Cardiac muscle cell (in vitro differentiated cells and primary cell): ENCODE results near the gene ARMC3. TPM values are rescaled to one million over a fixed set of nuclear protein-coding genes. Genes with fewer than 3 reads are reported as not detected.
A peak's percentile ranks its signal among the peaks of the same experiment; 100 is the strongest.
"Not testable (repeated sequence)": the region's sequence is repeated elsewhere in the genome, so short reads cannot be mapped to it uniquely, and the experiment has no call there.

Source experiments
- DNase-seq, 2 donors: peaks; one replicate each; pipeline versions ENCODE4 v3.0.0 to v3.0.0-alpha.2; 2010 to 2017; ENCODE audit warnings: low read depth in 1 of 2, low spot score in 1 of 2
- H3K27ac ChIP-seq: fragments of 200-600 bp; sonication (generic); 2 replicates; pipeline ENCODE4 v1.5.1; 2016
- H3K27me3 ChIP-seq: fragments of 200-600 bp; sonication (generic); 2 replicates; pipeline ENCODE4 v1.6.0; 2016; ENCODE audit warnings: control low read depth
- H3K36me3 ChIP-seq: fragments of 200-600 bp; sonication (generic); 2 replicates; pipeline ENCODE4 v1.5.1; 2016; ENCODE audit warnings: control low read depth
- H3K4me1 ChIP-seq: fragments of 200-600 bp; sonication (generic); 2 replicates; pipeline ENCODE4 v1.8.1; 2017; ENCODE audit warnings: low read depth, mild to moderate bottlenecking, mixed run types
- H3K4me3 ChIP-seq: fragments of 200-600 bp; sonication (generic); 2 replicates; pipeline ENCODE4 v1.5.1; 2016; ENCODE audit warnings: mild to moderate bottlenecking
- H3K9me3 ChIP-seq: fragments of 200-600 bp; sonication (generic); 2 replicates; pipeline ENCODE4 v1.5.1; 2017; ENCODE audit warnings: low read depth, mild to moderate bottlenecking, control low read depth
- CTCF ChIP-seq: IDR thresholded peaks from 2 replicates; pipeline ENCODE4 v1.5.1; 2012; ENCODE audit warnings: low read depth, mild to moderate bottlenecking, low read length
- polyA plus RNA-seq: library from polyadenylated mRNA; unstranded; fragments of >200 nt; fragmentation: Nextera tagmentation; extraction: Ambion mirVana; gene quantifications from 2 replicates; pipeline ENCODE4 v1.2.1, GENCODE V29; 2016
- total RNA-seq: library from RNA; depleted of rRNA; stranded (reverse); fragments of >200 nt; gene quantifications from 2 replicates; pipeline ENCODE4 v1.2.3, GENCODE V29; 2016

The ARMC3 gene
- total and polyA plus RNA-seq, 2 experiments from 2014 or later: not detected

- H3K27ac ChIP-seq: no peak overlapping the region
- H3K36me3 ChIP-seq: no peaks in the 10 kb centered on the region
- H3K4me1 ChIP-seq: no peaks in the 10 kb centered on the region
- H3K27me3 ChIP-seq: no peaks in the 10 kb centered on the region
- TF ChIP-seq CTCF: no peak
- no peak for DNase-seq
- no peak overlapping the region for H3K4me3 ChIP-seq
- H3K9me3 ChIP-seq: no peaks in the 10 kb centered on the region
These were observed 24.2 kb upstream of the ARMC3 start for GRCh38 chr10:22903694-22904093.

- Histone ChIP-seq H3K4me1 (no peaks in the 10 kb centered on the region), H3K4me3 (no peak overlapping the region), H3K27me3 (no peaks in the 10 kb centered on the region), H3K36me3 (no peaks in the 10 kb centered on the region), H3K9me3 (no peaks in the 10 kb centered on the region), H3K27ac (no peak overlapping the region)
- DNase-seq: no peak
- TF ChIP-seq CTCF: no peak
These were observed 21.1 kb upstream of the ARMC3 start for GRCh38 chr10:22906767-22907166.

GRCh38 chr10:22908837-22909236, 19.0 kb upstream of the ARMC3 start:
- Histone ChIP-seq H3K36me3 (no peaks in the 10 kb centered on the region), H3K27ac (no peak overlapping the region), H3K4me1 (peaks cover 7% of the 10 kb centered on the region), H3K4me3 (no peak overlapping the region), H3K27me3 (no peaks in the 10 kb centered on the region), H3K9me3 (no peaks in the 10 kb centered on the region)
- no peak for TF ChIP-seq CTCF
- no peak for DNase-seq

- not testable (repeated sequence) for H3K27ac ChIP-seq, H3K4me1 ChIP-seq, H3K36me3 ChIP-seq, H3K9me3 ChIP-seq, H3K4me3 ChIP-seq, DNase-seq, H3K27me3 ChIP-seq
These were observed 18.2 kb upstream of the ARMC3 start for GRCh38 chr10:22909673-22910072.

- H3K36me3 ChIP-seq: no peaks in the 10 kb centered on the region
- no peak for TF ChIP-seq CTCF
- no peak for DNase-seq
- no peak overlapping the region for H3K4me3 ChIP-seq
- peaks cover 7% of the 10 kb centered on the region for H3K4me1 ChIP-seq
- H3K9me3 ChIP-seq: no peaks in the 10 kb centered on the region
- no peak overlapping the region for H3K27ac ChIP-seq
- no peaks in the 10 kb centered on the region for H3K27me3 ChIP-seq
These were observed 16.8 kb upstream of the ARMC3 start for GRCh38 chr10:22911067-22911466.

GRCh38 chr10:22911889-22912762, 15.7 kb upstream of the ARMC3 start:
- H3K36me3 ChIP-seq: no peaks in the 10 kb centered on the region
- peak; percentile 4 to 91 for DNase-seq
- no peak for TF ChIP-seq CTCF
- no peaks in the 10 kb centered on the region for H3K9me3 ChIP-seq
- H3K27ac ChIP-seq: no peak overlapping the region
- H3K4me1 ChIP-seq: peaks cover 7% of the 10 kb centered on the region
- no peak overlapping the region for H3K4me3 ChIP-seq
- H3K27me3 ChIP-seq: no peaks in the 10 kb centered on the region
